Keratinocyte (primary cell): Measurements from ENCODE around the gene FREM1.

Experiments
- EZH2 ChIP-seq: IDR thresholded peaks from one replicate; pipeline ENCODE4 v1.6.1; 2012; ENCODE audit warnings: inconsistent platforms, mild to moderate bottlenecking, low read length, moderate library complexity
- TF ChIP-seq, protein P1 (sequence below), 3 experiments: IDR thresholded peaks in 1 of 3; conservative IDR thresholded peaks in 1 of 3; optimal IDR thresholded peaks in 1 of 3; 2 replicates in 2 of 3; 3 replicates in 1 of 3; pipeline versions ENCODE3 to v1.5.1; 2011; ENCODE audit warnings: low read length in 3 of 3, mild to moderate bottlenecking in 3 of 3, moderate library complexity in 2 of 3, control low read depth in 1 of 3, inconsistent platforms in 1 of 3; ENCODE audit not compliant: insufficient read depth in 2 of 3; ENCODE audit errors: extremely low read depth in 1 of 3

GRCh38 chr9:14830057-14830456 lies 80.2 kb downstream of the FREM1 start:
- TF ChIP-seq, protein P1, sequence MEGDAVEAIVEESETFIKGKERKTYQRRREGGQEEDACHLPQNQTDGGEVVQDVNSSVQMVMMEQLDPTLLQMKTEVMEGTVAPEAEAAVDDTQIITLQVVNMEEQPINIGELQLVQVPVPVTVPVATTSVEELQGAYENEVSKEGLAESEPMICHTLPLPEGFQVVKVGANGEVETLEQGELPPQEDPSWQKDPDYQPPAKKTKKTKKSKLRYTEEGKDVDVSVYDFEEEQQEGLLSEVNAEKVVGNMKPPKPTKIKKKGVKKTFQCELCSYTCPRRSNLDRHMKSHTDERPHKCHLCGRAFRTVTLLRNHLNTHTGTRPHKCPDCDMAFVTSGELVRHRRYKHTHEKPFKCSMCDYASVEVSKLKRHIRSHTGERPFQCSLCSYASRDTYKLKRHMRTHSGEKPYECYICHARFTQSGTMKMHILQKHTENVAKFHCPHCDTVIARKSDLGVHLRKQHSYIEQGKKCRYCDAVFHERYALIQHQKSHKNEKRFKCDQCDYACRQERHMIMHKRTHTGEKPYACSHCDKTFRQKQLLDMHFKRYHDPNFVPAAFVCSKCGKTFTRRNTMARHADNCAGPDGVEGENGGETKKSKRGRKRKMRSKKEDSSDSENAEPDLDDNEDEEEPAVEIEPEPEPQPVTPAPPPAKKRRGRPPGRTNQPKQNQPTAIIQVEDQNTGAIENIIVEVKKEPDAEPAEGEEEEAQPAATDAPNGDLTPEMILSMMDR (optimal IDR thresholded peaks at IDR 0.05 in 1 of 3, IDR thresholded peaks at IDR 0.05 in 1 of 3, conservative IDR thresholded peaks at IDR 0.05 in 1 of 3; ENCODE audit: extremely low read depth in 1 of 3, insufficient read depth in 2 of 3, low read length in 3 of 3): no peak
- TF ChIP-seq EZH2: no peak
